GM12865 (cell line): ENCODE results near the gene DNER.

Source experiments
- DNase-seq: peaks from one replicate; pipeline ENCODE4 v3.0.0; 2010; ENCODE audit warnings: low read depth
- H3K4me3 ChIP-seq: 2 replicates; pipeline ENCODE4 v1.5.1; 2011; ENCODE audit warnings: mild to moderate bottlenecking, low read depth, low read length, control low read depth
- TF ChIP-seq, protein P1 (sequence below): IDR thresholded peaks from 2 replicates; pipeline ENCODE4 v1.5.1; 2011; ENCODE audit warnings: low read length, control low read depth, low read depth, inconsistent platforms; ENCODE audit not compliant: insufficient read depth; ENCODE audit errors: missing control alignments

DNER gene

DNA sequence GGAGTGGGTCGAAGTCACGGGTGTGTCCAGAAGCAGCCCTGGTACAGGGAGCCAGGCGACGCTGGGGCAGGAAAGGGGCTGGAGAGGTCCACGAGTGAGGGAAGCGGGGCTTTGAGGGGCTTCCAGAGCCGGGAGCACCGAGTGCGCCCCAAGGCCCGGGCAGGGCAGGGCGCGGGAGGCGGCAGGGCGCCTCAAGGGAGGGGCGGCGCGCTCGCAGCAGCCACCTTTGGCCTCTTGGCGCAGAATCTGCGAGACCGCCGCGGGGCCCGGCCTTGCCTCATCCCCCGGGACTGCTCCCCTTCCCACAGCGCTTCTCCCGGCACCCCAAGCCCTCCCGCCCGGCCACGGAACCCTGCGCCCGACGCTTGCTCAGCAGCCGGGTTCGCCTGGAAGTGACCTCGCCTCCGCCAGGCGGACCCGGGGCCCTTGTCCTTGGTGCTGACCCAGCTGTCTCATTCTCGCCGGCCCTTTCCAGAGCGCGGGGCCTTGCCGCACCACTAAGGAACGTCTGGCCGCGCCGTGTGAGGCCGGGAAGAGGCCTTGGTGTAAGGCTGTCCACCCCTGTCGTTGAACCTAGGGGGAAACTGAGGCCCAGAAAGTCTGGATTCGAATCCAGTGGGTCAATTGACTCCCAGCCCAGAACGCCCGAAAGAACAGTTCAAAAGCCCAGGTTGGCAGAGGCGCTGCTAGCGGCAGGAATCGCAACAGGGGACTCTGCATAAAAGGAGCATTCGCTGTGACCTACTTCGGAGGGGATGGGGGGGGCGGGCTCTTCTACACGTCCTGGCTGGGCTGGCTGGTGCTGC, 584 bp upstream of the DNER start:
- peak overlapping the region; percentile 29 for H3K4me3 ChIP-seq
- TF ChIP-seq, protein P1, sequence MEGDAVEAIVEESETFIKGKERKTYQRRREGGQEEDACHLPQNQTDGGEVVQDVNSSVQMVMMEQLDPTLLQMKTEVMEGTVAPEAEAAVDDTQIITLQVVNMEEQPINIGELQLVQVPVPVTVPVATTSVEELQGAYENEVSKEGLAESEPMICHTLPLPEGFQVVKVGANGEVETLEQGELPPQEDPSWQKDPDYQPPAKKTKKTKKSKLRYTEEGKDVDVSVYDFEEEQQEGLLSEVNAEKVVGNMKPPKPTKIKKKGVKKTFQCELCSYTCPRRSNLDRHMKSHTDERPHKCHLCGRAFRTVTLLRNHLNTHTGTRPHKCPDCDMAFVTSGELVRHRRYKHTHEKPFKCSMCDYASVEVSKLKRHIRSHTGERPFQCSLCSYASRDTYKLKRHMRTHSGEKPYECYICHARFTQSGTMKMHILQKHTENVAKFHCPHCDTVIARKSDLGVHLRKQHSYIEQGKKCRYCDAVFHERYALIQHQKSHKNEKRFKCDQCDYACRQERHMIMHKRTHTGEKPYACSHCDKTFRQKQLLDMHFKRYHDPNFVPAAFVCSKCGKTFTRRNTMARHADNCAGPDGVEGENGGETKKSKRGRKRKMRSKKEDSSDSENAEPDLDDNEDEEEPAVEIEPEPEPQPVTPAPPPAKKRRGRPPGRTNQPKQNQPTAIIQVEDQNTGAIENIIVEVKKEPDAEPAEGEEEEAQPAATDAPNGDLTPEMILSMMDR = no peak
- DNase-seq = peak; percentile 44

DNA sequence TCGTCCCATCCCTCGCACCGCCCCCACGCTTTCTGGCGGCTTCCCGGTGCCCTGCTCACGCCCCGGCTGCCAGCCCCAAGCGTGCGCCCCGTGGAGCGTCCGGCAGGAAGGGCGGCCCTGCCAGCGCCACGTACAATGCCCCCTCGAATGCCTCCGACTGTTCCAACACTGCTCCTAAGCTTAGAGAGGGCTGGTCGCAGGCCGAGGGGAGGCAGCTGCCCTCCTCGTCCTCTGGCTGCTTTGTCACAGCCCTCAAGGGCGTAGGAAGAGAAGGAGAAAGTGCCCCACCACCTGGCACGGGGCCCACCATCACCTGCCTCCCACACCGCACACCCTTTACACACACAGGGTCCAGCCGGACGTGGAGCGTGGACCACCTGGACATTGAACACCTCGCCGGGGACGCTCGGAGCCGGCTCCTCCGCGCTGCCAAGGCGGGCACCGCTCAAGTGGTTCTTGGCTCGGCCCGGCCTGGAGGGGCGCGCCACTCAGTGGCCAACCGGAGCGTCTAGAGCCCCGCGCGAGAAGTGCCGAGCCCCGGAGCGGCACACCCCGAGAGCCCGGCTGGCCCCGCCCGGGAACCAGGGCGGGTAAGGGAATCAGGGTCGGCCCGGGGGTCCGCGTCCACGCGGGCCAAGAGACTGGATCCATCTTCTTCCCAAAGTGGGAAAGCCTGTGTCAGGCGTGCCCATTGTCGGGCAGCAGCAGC, 830 bp downstream of the DNER start:
- TF ChIP-seq, protein P1 = no peak
- peak; percentile 10 for DNase-seq
- H3K4me3 ChIP-seq = no peak overlapping the region

- DNase-seq = peak; percentile 3
- TF ChIP-seq, protein P1 = no peak
- no peak overlapping the region for H3K4me3 ChIP-seq
Observed at GRCh38 chr2:229712136-229712535, 2.2 kb downstream of the DNER start.

GRCh38 chr2:229708335-229708734, 6.0 kb downstream of the DNER start:
- TF ChIP-seq, protein P1 = no peak
- H3K4me3 ChIP-seq = no peak overlapping the region
- DNase-seq = no peak

GRCh38 chr2:229703909-229704630, 10.3 kb downstream of the DNER start:
- DNase-seq = no peak
- TF ChIP-seq, protein P1 = no peak
- H3K4me3 ChIP-seq = no peak overlapping the region

DNA sequence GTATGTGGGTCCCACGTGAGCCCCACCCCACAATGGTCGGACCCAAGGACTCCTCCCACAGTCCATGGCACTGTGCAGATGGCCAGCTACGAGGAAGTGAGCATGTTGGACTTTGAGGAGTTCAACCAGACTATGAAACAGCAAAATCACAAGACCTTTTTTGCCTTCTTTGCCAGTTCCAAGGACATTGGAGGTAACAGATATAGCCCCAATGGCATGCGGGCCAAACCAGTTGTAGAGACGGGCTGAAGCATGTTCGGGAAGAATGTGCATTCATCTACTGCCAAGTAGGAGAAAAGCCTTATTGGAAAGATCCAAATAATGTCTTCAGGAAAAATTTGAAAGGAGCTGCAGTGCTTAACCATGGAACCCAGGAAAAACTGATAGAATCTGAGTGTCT, 12.6 kb downstream of the DNER start:
- no peak overlapping the region for H3K4me3 ChIP-seq
- no peak for DNase-seq
- TF ChIP-seq, protein P1 = no peak
